ENCODE measurements around the gene WWOX. TPM values are rescaled to one million over a fixed set of nuclear protein-coding genes. Genes with fewer than 3 reads are reported as not detected.

WWOX gene
- total RNA-seq, 1 donor from 2014 or later, result 106 TPM

DNA sequence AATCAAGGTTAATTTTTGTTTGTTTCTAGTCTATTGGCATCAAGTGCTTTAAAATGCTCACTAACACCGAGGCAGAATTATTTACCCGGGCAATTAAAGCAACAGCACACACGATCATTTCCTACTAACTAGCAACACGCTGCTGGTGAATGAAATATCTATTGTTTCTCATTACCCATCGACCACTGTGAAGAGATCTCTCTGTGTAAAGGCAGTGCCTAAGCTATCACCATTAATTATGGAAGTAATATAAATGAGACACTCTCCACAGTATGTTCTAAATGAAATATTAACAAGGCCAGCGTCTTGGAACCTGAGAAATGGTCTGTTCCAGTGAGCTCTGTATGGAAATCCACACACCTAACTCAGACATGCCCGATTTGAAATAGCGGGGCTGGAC is 1103.5 kb downstream of the WWOX start:
- H3K36me3 ChIP-seq, result no peaks in the 10 kb centered on the region
- H3K27ac ChIP-seq, result no peak overlapping the region
- no peak overlapping the region for H3K4me3 ChIP-seq
- intact Hi-C loops (cut with DNase I), result no loop called here
- H3K4me1 ChIP-seq, result no peaks in the 10 kb centered on the region
- no peaks in the 10 kb centered on the region for H3K27me3 ChIP-seq
- TF ChIP-seq, protein P1, sequence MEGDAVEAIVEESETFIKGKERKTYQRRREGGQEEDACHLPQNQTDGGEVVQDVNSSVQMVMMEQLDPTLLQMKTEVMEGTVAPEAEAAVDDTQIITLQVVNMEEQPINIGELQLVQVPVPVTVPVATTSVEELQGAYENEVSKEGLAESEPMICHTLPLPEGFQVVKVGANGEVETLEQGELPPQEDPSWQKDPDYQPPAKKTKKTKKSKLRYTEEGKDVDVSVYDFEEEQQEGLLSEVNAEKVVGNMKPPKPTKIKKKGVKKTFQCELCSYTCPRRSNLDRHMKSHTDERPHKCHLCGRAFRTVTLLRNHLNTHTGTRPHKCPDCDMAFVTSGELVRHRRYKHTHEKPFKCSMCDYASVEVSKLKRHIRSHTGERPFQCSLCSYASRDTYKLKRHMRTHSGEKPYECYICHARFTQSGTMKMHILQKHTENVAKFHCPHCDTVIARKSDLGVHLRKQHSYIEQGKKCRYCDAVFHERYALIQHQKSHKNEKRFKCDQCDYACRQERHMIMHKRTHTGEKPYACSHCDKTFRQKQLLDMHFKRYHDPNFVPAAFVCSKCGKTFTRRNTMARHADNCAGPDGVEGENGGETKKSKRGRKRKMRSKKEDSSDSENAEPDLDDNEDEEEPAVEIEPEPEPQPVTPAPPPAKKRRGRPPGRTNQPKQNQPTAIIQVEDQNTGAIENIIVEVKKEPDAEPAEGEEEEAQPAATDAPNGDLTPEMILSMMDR (IDR thresholded peaks at IDR 0.05), result no peak
- H3K9me3 ChIP-seq, result no peaks in the 10 kb centered on the region
- no peak for DNase-seq (ENCODE audit: low spot score in 2 of 2)

DNA sequence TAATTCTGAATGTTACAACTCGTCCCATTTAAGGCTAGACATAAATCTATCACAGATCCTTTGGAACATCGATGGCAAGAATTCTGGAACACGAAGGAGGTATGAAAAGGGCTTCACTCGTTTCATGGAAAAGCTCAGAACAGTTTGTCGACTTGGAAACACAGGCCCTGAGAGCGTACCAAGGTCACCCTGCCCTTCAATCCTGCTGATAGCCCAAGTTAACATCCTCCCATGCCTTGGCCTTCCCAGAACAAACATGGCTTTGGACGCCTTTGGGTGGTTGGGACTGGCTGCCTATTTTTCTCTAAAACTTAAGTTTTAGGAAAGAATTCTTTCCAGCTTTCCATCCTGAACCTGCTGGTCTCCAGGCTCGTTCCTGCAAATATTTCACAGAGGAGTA is 1105.0 kb downstream of the WWOX start:
- Histone ChIP-seq H3K36me3 (no peaks in the 10 kb centered on the region), H3K27me3 (no peaks in the 10 kb centered on the region), H3K4me3 (no peak overlapping the region), H3K4me1 (no peaks in the 10 kb centered on the region), H3K27ac (no peak overlapping the region), H3K9me3 (no peaks in the 10 kb centered on the region)
- intact Hi-C loops (cut with DNase I), result no loop called here
- TF ChIP-seq, protein P1 (IDR thresholded peaks at IDR 0.05), result no peak
- DNase-seq (ENCODE audit: low spot score in 2 of 2), result no peak

DNA sequence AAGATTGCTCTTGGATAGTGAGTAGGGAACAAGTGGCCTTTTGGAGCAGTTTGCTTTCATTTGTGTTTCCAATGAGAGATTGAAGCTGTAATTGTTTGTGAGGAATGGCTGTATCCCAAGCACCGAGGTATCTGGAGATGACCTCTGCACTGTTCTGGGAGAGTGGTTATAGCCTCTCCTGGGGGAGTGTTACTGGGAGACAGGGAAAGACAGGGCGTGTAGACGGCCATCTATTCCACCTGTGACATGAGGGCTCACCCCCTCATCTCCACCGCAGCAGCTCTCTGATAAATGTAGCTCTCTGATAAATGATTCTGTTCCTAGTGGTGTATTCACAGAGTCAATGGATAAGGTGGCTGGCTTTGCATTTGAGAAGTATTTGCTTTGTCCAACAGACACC is 1107.4 kb downstream of the WWOX start:
- H3K36me3 ChIP-seq, result no peaks in the 10 kb centered on the region
- no peaks in the 10 kb centered on the region for H3K9me3 ChIP-seq
- H3K4me3 ChIP-seq, result no peak overlapping the region
- no peak overlapping the region for H3K27ac ChIP-seq
- intact Hi-C loops (cut with DNase I), result no loop called here
- TF ChIP-seq, protein P1 (IDR thresholded peaks at IDR 0.05), result no peak
- no peaks in the 10 kb centered on the region for H3K27me3 ChIP-seq
- H3K4me1 ChIP-seq, result no peaks in the 10 kb centered on the region
- no peak for DNase-seq (ENCODE audit: low spot score in 2 of 2)

DNA sequence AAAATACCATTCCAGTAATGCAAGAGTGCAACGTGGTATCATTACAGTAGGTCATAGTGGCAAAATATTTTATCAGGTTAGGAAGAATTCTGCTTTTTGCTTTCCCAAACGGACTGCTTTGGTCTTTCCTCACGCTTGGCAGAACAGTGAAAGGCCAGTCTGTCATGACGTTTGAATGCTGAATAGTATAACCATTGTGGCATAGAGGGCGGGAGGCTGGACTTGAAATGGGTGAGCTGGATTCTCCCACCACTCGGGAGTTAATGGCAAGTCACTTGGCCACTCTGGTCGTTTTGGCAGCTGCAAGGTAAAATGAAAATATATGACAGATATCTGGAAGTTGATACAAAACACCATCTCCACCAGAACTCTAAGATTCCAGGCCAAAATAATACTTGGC is 1109.9 kb downstream of the WWOX start:
- Histone ChIP-seq H3K4me1 (no peaks in the 10 kb centered on the region), H3K27me3 (no peaks in the 10 kb centered on the region), H3K9me3 (peaks cover 0 to 4% of the 10 kb centered on the region in 2 donors), H3K27ac (no peak overlapping the region), H3K4me3 (no peak overlapping the region), H3K36me3 (no peaks in the 10 kb centered on the region)
- DNase-seq (ENCODE audit: low spot score in 2 of 2), result no peak
- TF ChIP-seq, protein P1 (IDR thresholded peaks at IDR 0.05), result no peak
- intact Hi-C loops (cut with DNase I), result no loop called here

DNA sequence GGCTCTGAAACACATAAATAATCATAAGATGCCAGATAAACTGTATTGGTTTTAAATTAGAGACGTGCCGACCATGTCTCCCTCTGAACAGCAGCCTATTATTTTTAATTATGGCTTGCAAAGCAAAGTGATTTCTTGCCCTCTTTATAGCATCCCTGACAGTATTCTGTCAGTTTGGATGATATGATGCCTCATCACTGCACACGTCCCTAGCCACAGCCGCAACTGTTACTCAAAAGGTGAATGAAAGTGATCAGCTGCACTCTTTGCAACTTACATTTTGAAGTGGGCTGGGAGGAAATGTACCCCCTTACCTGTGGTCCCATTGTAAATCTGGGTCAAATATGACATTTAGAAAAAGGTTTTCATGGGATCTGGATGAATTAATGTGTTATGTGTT is 1111.2 kb downstream of the WWOX start:
- no peaks in the 10 kb centered on the region for H3K4me1 ChIP-seq
- H3K36me3 ChIP-seq, result no peaks in the 10 kb centered on the region
- DNase-seq (ENCODE audit: low spot score in 2 of 2), result no peak
- intact Hi-C loops (cut with DNase I), result no loop called here
- no peaks in the 10 kb centered on the region for H3K27me3 ChIP-seq
- H3K9me3 ChIP-seq, result peaks cover 0 to 12% of the 10 kb centered on the region in 2 donors
- TF ChIP-seq, protein P1 (IDR thresholded peaks at IDR 0.05), result no peak
- H3K4me3 ChIP-seq, result no peak overlapping the region
- no peak overlapping the region for H3K27ac ChIP-seq

DNA sequence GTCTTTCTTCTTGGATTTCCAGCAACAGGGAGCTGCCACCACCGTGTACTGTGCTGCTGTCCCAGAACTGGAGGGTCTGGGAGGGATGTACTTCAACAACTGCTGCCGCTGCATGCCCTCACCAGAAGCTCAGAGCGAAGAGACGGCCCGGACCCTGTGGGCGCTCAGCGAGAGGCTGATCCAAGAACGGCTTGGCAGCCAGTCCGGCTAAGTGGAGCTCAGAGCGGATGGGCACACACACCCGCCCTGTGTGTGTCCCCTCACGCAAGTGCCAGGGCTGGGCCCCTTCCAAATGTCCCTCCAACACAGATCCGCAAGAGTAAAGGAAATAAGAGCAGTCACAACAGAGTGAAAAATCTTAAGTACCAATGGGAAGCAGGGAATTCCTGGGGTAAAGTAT is 1112.1 kb downstream of the WWOX start:
- TF ChIP-seq, protein P1 (IDR thresholded peaks at IDR 0.05), result no peak
- no peaks in the 10 kb centered on the region for H3K27me3 ChIP-seq
- H3K4me1 ChIP-seq, result no peaks in the 10 kb centered on the region
- no peaks in the 10 kb centered on the region for H3K36me3 ChIP-seq
- peaks cover 0 to 12% of the 10 kb centered on the region in 2 donors for H3K9me3 ChIP-seq
- H3K4me3 ChIP-seq, result no peak overlapping the region
- no peak overlapping the region for H3K27ac ChIP-seq
- intact Hi-C loops (cut with DNase I), result no loop called here
- DNase-seq (ENCODE audit: low spot score in 2 of 2), result no peak
